ENCODE results near the gene SRPK1. TPM values are rescaled to one million over a fixed set of nuclear protein-coding genes. Genes with fewer than 3 reads are reported as not detected.

SRPK1 gene
- total RNA-seq, 4 donors from 2014 or later = 72.4 to 137 (median 112) TPM

DNA sequence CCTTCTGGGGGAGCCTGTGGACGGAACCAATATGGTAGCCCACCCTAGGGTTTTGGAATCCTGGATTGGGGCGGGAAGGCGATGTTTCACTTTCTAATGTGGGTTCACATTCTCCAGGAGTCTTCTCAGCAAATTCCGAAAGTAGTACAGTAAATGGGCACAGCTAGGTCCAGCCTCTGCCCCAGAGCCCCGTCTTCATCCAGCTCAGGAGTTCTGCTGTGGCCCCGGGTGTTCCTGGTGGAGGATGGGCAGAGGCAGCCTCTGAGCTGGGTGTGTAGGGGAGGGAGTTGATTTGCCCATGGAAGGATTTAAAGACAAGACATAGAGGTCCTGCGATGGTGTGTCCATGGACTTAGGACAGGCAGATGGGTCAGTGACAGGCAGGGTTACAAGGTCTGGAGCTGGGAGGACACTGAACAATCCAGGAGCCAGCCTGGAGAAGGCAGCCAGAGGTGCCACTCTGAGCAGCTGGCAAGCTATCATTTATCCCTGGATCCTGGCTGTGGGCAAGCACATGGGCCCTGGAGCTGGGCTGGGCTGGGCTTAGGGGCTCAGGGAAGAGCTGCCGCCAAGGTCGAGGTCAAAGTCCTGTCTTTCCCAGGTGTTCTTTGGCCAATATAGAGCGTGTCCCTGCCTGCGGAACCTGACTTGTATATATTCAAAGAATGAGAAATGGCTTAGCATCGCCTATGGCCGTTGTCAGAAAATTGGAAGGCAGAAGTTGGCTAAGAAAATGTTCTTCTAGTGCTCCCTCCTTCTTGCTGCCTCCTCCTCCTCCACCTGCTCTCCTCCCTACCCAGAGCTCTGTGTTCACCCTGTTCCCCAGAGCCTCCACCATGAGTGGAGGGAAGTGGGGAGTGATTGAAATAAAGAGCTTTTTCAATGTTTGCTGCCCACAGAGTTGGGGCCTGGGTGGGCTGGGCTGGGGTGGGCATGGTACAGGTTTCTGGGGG is 133.4 kb downstream of the SRPK1 start:
- Histone ChIP-seq H3K27me3 (peaks cover 0 to 3% of the 10 kb centered on the region in 2 donors), H3K4me1 (no peaks in the 10 kb centered on the region), H3K36me3 (no peaks in the 10 kb centered on the region), H3K4me3 (no peak overlapping the region), H3K9me3 (no peaks in the 10 kb centered on the region), H3K27ac (no peak overlapping the region)
- no peak for DNase-seq
- TF ChIP-seq, protein P1, sequence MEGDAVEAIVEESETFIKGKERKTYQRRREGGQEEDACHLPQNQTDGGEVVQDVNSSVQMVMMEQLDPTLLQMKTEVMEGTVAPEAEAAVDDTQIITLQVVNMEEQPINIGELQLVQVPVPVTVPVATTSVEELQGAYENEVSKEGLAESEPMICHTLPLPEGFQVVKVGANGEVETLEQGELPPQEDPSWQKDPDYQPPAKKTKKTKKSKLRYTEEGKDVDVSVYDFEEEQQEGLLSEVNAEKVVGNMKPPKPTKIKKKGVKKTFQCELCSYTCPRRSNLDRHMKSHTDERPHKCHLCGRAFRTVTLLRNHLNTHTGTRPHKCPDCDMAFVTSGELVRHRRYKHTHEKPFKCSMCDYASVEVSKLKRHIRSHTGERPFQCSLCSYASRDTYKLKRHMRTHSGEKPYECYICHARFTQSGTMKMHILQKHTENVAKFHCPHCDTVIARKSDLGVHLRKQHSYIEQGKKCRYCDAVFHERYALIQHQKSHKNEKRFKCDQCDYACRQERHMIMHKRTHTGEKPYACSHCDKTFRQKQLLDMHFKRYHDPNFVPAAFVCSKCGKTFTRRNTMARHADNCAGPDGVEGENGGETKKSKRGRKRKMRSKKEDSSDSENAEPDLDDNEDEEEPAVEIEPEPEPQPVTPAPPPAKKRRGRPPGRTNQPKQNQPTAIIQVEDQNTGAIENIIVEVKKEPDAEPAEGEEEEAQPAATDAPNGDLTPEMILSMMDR (IDR thresholded peaks at IDR 0.05) = no peak
- TF ChIP-seq POLR2A (IDR thresholded peaks at IDR 0.05) = no peak

DNA sequence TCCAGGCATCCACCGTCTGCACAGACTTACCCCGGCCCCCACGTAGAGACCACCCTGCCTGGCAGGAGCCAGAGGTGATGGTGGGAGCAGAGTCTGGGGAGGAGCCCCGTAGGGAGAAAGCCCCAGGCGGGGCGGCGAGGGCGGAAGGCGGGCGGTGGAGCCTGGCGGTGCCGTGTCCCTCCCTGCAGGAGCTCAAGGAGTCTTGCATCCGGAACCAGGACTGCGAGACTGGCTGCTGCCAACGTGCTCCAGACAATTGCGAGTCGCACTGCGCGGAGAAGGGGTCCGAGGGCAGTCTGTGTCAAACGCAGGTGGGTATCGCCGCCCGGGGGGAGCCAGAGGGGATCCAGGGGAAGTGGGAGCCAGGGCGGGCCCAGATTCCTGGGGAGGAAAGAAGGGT is 134.1 kb downstream of the SRPK1 start:
- Histone ChIP-seq H3K9me3 (no peaks in the 10 kb centered on the region), H3K4me3 (no peak overlapping the region), H3K27me3 (peaks cover 0 to 3% of the 10 kb centered on the region in 2 donors)

DNA sequence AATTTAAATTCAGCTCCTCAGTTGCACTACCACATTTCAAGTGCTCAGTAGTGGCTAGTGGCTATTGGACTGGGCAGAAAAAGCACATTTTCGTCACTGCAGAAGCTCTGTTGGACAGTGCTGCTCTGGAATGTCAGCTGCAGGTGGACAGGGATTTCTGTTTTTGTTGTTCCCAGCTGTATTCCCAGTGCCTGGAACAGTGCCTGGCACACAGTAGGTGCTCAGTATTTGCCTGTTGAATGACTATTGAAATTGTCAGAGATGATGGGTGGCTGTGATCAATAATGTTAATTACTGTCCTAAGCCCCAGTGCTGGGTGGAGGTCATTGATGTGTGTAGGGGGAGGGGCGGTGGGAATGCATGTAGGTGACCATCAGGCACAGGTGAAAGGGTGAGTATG is 134.6 kb downstream of the SRPK1 start:
- Histone ChIP-seq H3K27me3 (peaks cover 0 to 3% of the 10 kb centered on the region in 2 donors), H3K36me3 (no peaks in the 10 kb centered on the region), H3K9me3 (no peaks in the 10 kb centered on the region), H3K4me3 (no peak overlapping the region), H3K27ac (no peak overlapping the region), H3K4me1 (no peaks in the 10 kb centered on the region)
- no peak for DNase-seq
- TF ChIP-seq, protein P1 (IDR thresholded peaks at IDR 0.05) = no peak
- no peak for TF ChIP-seq POLR2A (IDR thresholded peaks at IDR 0.05)

More for the DNA sequence above, 134.1 kb downstream of the SRPK1 start:
- no peak for DNase-seq
- no peak for TF ChIP-seq POLR2A (IDR thresholded peaks at IDR 0.05)
- TF ChIP-seq, protein P1 (IDR thresholded peaks at IDR 0.05) = no peak
- H3K36me3 ChIP-seq = no peaks in the 10 kb centered on the region
- H3K27ac ChIP-seq = no peak overlapping the region
- H3K4me1 ChIP-seq = no peaks in the 10 kb centered on the region

DNA sequence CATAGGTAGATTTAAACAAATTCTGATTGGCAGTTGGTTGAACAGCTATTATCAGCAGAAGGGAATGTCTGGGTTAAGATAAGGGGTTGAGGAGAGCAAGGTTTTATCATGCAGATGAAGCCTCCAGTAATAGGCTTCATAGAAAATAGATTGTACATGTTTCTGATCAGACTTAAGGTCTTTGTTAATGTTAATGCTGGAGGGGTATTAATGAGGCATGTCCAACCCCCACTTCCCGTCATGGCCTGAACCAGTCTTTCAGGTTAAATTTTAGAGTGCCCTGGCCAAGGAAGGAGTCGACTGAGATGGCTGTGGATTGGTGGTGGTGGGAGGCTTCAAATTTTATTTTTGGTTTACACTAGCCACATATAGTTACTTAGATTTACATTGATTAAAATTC is 136.7 kb downstream of the SRPK1 start:
- Histone ChIP-seq H3K36me3 (no peaks in the 10 kb centered on the region), H3K9me3 (no peaks in the 10 kb centered on the region), H3K4me1 (no peaks in the 10 kb centered on the region), H3K27me3 (peaks cover 0 to 3% of the 10 kb centered on the region in 2 donors), H3K27ac (no peak overlapping the region), H3K4me3 (no peak overlapping the region)
- TF ChIP-seq, protein P1 (IDR thresholded peaks at IDR 0.05) = no peak
- TF ChIP-seq POLR2A (IDR thresholded peaks at IDR 0.05) = no peak
- DNase-seq = no peak

Other genes with a start within 250 kb of the SRPK1 start
- gene FKBP5, start 232.2 kb downstream of the SRPK1 start, total RNA-seq = 100 to 1,000 TPM; 247 to 296 (median 275) TPM
- gene ARMC12, start 184.1 kb downstream of the SRPK1 start, total RNA-seq = 1 to 10 TPM in 2 of 4 donors, not detected in 2; 1.3 to 2.7 TPM
- gene CLPSL2, start 144.5 kb downstream of the SRPK1 start, total RNA-seq = not detected
- gene CLPSL1, start 140.1 kb downstream of the SRPK1 start, total RNA-seq = not detected
- not detected for gene CLPS, start 123.8 kb downstream of the SRPK1 start, total RNA-seq
- not detected for gene LHFPL5, start 115.7 kb downstream of the SRPK1 start, total RNA-seq
- gene SLC26A8, start 103.5 kb upstream of the SRPK1 start, total RNA-seq = 1 to 10 TPM in 1 of 4 donors, not detected in 3; 1.7 TPM
- gene MAPK14, start 106.7 kb upstream of the SRPK1 start, total RNA-seq = 100 to 1,000 TPM in 2 of 4 donors, 10 to 100 TPM in 2; 64.4 to 109 (median 97.4) TPM
- gene MAPK13, start 209.4 kb upstream of the SRPK1 start, total RNA-seq = 100 to 1,000 TPM in 3 of 4 donors, 10 to 100 TPM in 1; 66.0 to 149 (median 131) TPM

Measured in Peyer's patch (tissue), 4 donors.